ENCODE measurements around the gene FOXL3. TPM values are rescaled to one million over a fixed set of nuclear protein-coding genes. Genes with fewer than 3 reads are reported as not detected.

FOXL3 gene
- total RNA-seq, 1 experiment from 2014 or later = not detected

GRCh38 chr7:320297-320696 lies 30.3 kb downstream of the FOXL3 start:
- 0 out of 4 replicates have a peak, but pooled peaks cover 0 to 1% of the 10 kb centered on the region in 2 experiments for H3K9me3 ChIP-seq (ENCODE audit: control insufficient read depth in 1 of 2, insufficient read depth in 1 of 2, low read depth in 1 of 2, low read length in 2 of 2)
- ChIA-PET RAD21 (ENCODE audit: low non-redundant PET in 1 of 2, low total read pairs in 2 of 2, uncharacterized antibody in 2 of 2, unreplicated experiment in 2 of 2) (no interaction called here), CTCF (interaction anchor here (1.0 kb wide), 1 partner anchor 317 kb away, joined by 3 read pairs; no protein-coding TSS in a partner anchor), POLR2A (no interaction called here)
- ATAC-seq (no peak), DNase-seq (ENCODE audit: low read depth, low spot score) (no peak)
- H2AFZ ChIP-seq (ENCODE audit: low read depth, low read length, poor library complexity, severe bottlenecking) = no peak overlapping the region
- H3K79me2 ChIP-seq (ENCODE audit: insufficient read depth, low read length) = no peaks in the 10 kb centered on the region
- no peak overlapping the region for H3K4me3 ChIP-seq (replicated peaks in 1 of 2; ENCODE audit: low read depth in 1 of 2, low read length in 2 of 2)
- no peaks in the 10 kb centered on the region for H4K20me1 ChIP-seq (ENCODE audit: insufficient read depth)
- no peaks in the 10 kb centered on the region; the same call in 1 of the 2 replicates for H3K27me3 ChIP-seq (ENCODE audit: insufficient read depth, low read length)
- TF ChIP-seq JUND (IDR thresholded peaks at IDR 0.05) (no peak), RAD21 (IDR thresholded peaks at IDR 0.05; ENCODE audit: low read depth) (no peak)
- no TSS peak for BruUV-seq (replicated peaks)
- no peak overlapping the region for H3K27ac ChIP-seq (ENCODE audit: low read depth, low read length)
- no peaks in the 10 kb centered on the region for H3K9me2 ChIP-seq (ENCODE audit: insufficient read depth)
- no peaks in the 10 kb centered on the region for H3K4me1 ChIP-seq (ENCODE audit: control insufficient read depth in 1 of 2, insufficient read depth in 2 of 2, low read length in 2 of 2)
- H3K36me3 ChIP-seq (ENCODE audit: control insufficient read depth in 1 of 2, insufficient read depth in 2 of 2, low read length in 2 of 2) = no peaks in the 10 kb centered on the region
- intact Hi-C loops (cut with micrococcal nuclease) = loop anchor here (5.0 to 10.0 kb wide), 3 partner anchors 195 to 552 kb away; partner anchors contain the start of gene PDGFA
- H3K9ac ChIP-seq (ENCODE audit: low read length) = no peak overlapping the region
- no peak overlapping the region for H3K4me2 ChIP-seq (ENCODE audit: low read length)

GRCh38 chr7:322111-322671 lies 32.2 kb downstream of the FOXL3 start:
- H4K20me1 ChIP-seq (ENCODE audit: insufficient read depth) = no peaks in the 10 kb centered on the region
- H3K9me3 ChIP-seq (ENCODE audit: control insufficient read depth in 1 of 2, insufficient read depth in 1 of 2, low read depth in 1 of 2, low read length in 2 of 2) = no peaks in the 10 kb centered on the region
- no peaks in the 10 kb centered on the region for H3K79me2 ChIP-seq (ENCODE audit: insufficient read depth, low read length)
- intact Hi-C loops (cut with micrococcal nuclease) = loop anchor here (2.0 to 10.0 kb wide), 5 partner anchors 193 to 550 kb away; partner anchors contain the start of gene PDGFA
- H3K4me2 ChIP-seq (ENCODE audit: low read length) = no peak overlapping the region
- H3K4me1 ChIP-seq (ENCODE audit: control insufficient read depth in 1 of 2, insufficient read depth in 2 of 2, low read length in 2 of 2) = no peaks in the 10 kb centered on the region
- ChIA-PET RAD21 (ENCODE audit: low non-redundant PET in 1 of 2, low total read pairs in 2 of 2, uncharacterized antibody in 2 of 2, unreplicated experiment in 2 of 2) (interaction anchor here in 1 of 2 experiments (1.0 kb wide), 1 partner anchor 314 kb away, joined by 4 read pairs; no protein-coding TSS in a partner anchor), POLR2A (no interaction called here), CTCF (interaction anchor here (0.8 to 2.0 kb wide), 8 partner anchors 11 to 551 kb away, joined by 3 to 14 read pairs (median 5); no protein-coding TSS in a partner anchor)
- H2AFZ ChIP-seq (ENCODE audit: low read depth, low read length, poor library complexity, severe bottlenecking) = no peak overlapping the region
- no peak overlapping the region for H3K27ac ChIP-seq (ENCODE audit: low read depth, low read length)
- ATAC-seq = peak; percentile 99
- TF ChIP-seq JUND (IDR thresholded peaks at IDR 0.05) (no peak), YY1 (IDR thresholded peaks at IDR 0.05; ENCODE audit: extremely low read depth, insufficient replicate concordance, low read depth, low read length) (peak; percentile 14), CTCF (IDR thresholded peaks at IDR 0.05 in 2 of 3, conservative IDR thresholded peaks at IDR 0.05 in 1 of 3; ENCODE audit: borderline replicate concordance in 1 of 3, insufficient read depth in 1 of 3, low read depth in 2 of 3, low read length in 2 of 3) (peak; percentile 60 to 83 (median 70)), MAX (IDR thresholded peaks at IDR 0.05) (no peak), RAD21 (IDR thresholded peaks at IDR 0.05; ENCODE audit: low read depth) (peak; percentile 93), EZH2 (IDR thresholded peaks at IDR 0.05) (no peak)
- no peak overlapping the region for H3K4me3 ChIP-seq (replicated peaks in 1 of 2; ENCODE audit: low read depth in 1 of 2, low read length in 2 of 2)
- peak; percentile 32 for DNase-seq (ENCODE audit: low read depth, low spot score)
- H3K36me3 ChIP-seq (ENCODE audit: control insufficient read depth in 1 of 2, insufficient read depth in 2 of 2, low read length in 2 of 2) = no peaks in the 10 kb centered on the region
- no TSS peak for BruUV-seq (replicated peaks)
- H3K9me2 ChIP-seq (ENCODE audit: insufficient read depth) = no peaks in the 10 kb centered on the region
- no peaks in the 10 kb centered on the region; the same call in 1 of the 2 replicates for H3K27me3 ChIP-seq (ENCODE audit: insufficient read depth, low read length)
- H3K9ac ChIP-seq (ENCODE audit: low read length) = no peak overlapping the region
